Endometrial microvascular endothelial cells (primary cell): ENCODE results near the gene CCDC92B. TPM values are rescaled to one million over a fixed set of nuclear protein-coding genes. Genes with fewer than 3 reads are reported as not detected.

ENCODE experiments used
- in situ Hi-C: cut with HindIII; loops from 2 replicates; pipeline ENCODE4 v1.10.0; 2017; ENCODE audit warnings: low sequenced_read_pairs, low pct_unique_long_range_greater_than_20kb; ENCODE audit errors: inconsistent ontology term
- total RNA-seq: library from RNA; depleted of rRNA; stranded (reverse); fragments of >200 nt; gene quantifications from one replicate; pipeline ENCODE4 v1.2.3, GENCODE V29; 2015; ENCODE audit errors: inconsistent ontology term

CCDC92B gene
- total RNA-seq, 1 donor from 2014 or later, result not detected

- in situ Hi-C loops, result no loop called here
Observed at GRCh38 chr17:2780931-2781454, 31.5 kb upstream of the CCDC92B start.

GRCh38 chr17:2780256-2780655 lies 30.8 kb upstream of the CCDC92B start:
- in situ Hi-C loops, result no loop called here

GRCh38 chr17:2779545-2779944 lies 30.1 kb upstream of the CCDC92B start:
- in situ Hi-C loops, result no loop called here

- in situ Hi-C loops, result no loop called here
Observed at GRCh38 chr17:2778489-2778888, 29.0 kb upstream of the CCDC92B start.

- in situ Hi-C loops, result no loop called here
Observed at GRCh38 chr17:2777242-2777867, 27.9 kb upstream of the CCDC92B start.

- in situ Hi-C loops, result no loop called here
Observed at GRCh38 chr17:2776589-2777241, 27.3 kb upstream of the CCDC92B start.

GRCh38 chr17:2775206-2775605 lies 25.8 kb upstream of the CCDC92B start:
- in situ Hi-C loops, result no loop called here

GRCh38 chr17:2770129-2770528 lies 20.7 kb upstream of the CCDC92B start:
- in situ Hi-C loops, result loop anchor here (25.0 kb wide), 1 partner anchor 92 kb away; no protein-coding TSS in a partner anchor

- in situ Hi-C loops, result loop anchor here (25.0 kb wide), 1 partner anchor 103 kb away; no protein-coding TSS in a partner anchor
Observed at GRCh38 chr17:2758870-2759269, 9.4 kb upstream of the CCDC92B start.

GRCh38 chr17:2755891-2756724 lies 6.7 kb upstream of the CCDC92B start:
- in situ Hi-C loops, result loop anchor here (25.0 kb wide), 1 partner anchor 106 kb away; no protein-coding TSS in a partner anchor

- in situ Hi-C loops, result loop anchor here (25.0 kb wide), 1 partner anchor 111 kb away; no protein-coding TSS in a partner anchor
Observed at GRCh38 chr17:2751491-2751890, 2.0 kb upstream of the CCDC92B start.

GRCh38 chr17:2750721-2751120 lies 1.3 kb upstream of the CCDC92B start:
- in situ Hi-C loops, result loop anchor here (25.0 kb wide), 1 partner anchor 112 kb away; no protein-coding TSS in a partner anchor

- in situ Hi-C loops, result loop anchor here (25.0 kb wide), 1 partner anchor 113 kb away; no protein-coding TSS in a partner anchor
Observed at GRCh38 chr17:2749784-2750181, 331 bp upstream of the CCDC92B start.

GRCh38 chr17:2745317-2746037 lies 4.0 kb downstream of the CCDC92B start:
- in situ Hi-C loops, result no loop called here

GRCh38 chr17:2737693-2738092 lies 11.8 kb downstream of the CCDC92B start:
- in situ Hi-C loops, result no loop called here

- in situ Hi-C loops, result no loop called here
Observed at GRCh38 chr17:2736956-2737355, 12.5 kb downstream of the CCDC92B start.

GRCh38 chr17:2735896-2736295 lies 13.6 kb downstream of the CCDC92B start:
- in situ Hi-C loops, result no loop called here

GRCh38 chr17:2734939-2735338 lies 14.5 kb downstream of the CCDC92B start:
- in situ Hi-C loops, result no loop called here

GRCh38 chr17:2731807-2732206 lies 17.6 kb downstream of the CCDC92B start:
- in situ Hi-C loops, result no loop called here
